GM19467 (cell line): ENCODE results near the gene TPST2.

Source experiments
- ATAC-seq: cut with Tn5 transposase; IDR thresholded peaks from one replicate; pipeline ENCODE4 v1.9.1; 2021; ENCODE audit warnings: mild to moderate bottlenecking, moderate library complexity; ENCODE audit not compliant: unreplicated experiment

Gene TPST2

GRCh38 chr22:26479792-26480610, 109.9 kb downstream of the TPST2 start:
- no peak for ATAC-seq

GRCh38 chr22:26479043-26479791, 110.7 kb downstream of the TPST2 start:
- ATAC-seq, result no peak

GRCh38 chr22:26477341-26477731, 112.6 kb downstream of the TPST2 start:
- no peak for ATAC-seq

DNA sequence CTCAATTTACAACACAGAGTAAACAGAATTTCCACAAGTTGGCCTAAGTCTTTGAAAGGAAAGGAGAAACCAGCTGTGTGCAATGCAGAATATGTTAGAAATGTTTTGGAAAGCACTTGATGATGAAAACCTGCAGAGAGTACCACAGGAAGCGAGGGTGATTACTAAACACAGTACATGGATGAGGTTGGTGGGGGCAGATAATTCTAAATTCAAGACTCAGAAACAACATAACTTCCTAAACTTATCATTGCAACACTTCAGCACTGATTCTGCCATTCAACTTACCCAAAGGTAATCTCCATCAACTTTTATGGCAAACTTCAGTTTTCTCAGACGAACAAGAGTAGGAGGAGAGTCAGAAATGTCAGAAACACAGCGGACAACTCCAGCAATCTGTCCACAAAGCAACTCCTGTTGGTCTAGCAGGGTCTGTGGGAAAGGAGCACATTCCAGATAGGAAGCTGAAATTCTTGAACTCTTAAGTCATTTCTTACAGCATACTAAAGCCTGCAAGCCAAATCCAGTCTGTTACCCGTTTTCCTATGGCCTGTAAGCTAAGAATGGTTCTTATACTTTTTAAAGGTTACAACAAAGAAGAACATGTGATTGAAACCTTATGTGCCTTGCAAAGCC, 113.1 kb downstream of the TPST2 start:
- no peak for ATAC-seq

GRCh38 chr22:26474682-26475081, 115.2 kb downstream of the TPST2 start:
- no peak for ATAC-seq
